Measurements from ENCODE around the gene CSH1. TPM values are rescaled to one million over a fixed set of nuclear protein-coding genes. Genes with fewer than 3 reads are reported as not detected.
A peak's percentile ranks its signal among the peaks of the same experiment; 100 is the strongest.
"Not testable (repeated sequence)": the region's sequence is repeated elsewhere in the genome, so short reads cannot be mapped to it uniquely, and the experiment has no call there.

The CSH1 gene
- total RNA-seq, 4 donors from 2014 or later: not detected

DNA sequence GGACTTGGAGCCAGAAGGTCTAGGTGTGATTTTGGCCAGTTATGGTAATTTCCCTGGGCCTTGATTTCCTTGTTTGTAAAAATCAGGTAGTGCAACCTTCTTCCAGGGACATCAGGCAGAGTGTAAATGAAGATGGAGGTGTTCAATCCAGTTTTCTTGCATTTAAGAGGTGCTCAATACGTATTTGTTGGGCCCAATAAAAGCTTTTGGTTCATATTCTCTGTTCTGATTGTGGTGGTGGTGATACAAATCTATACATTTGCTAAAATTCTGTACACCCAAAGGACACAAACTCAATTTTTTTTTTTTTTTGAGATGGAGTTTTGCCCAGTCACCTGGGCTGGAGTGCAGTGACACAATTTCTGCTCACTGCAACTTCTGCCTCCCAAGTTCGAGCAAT lies 29.8 kb upstream of the CSH1 start:
- intact Hi-C loops (cut with DNase I; ENCODE audit: low total_unique reads): no loop called here
- DNase-seq (ENCODE audit: low spot score in 2 of 2): no peak
- no peak overlapping the region for H3K4me3 ChIP-seq (ENCODE audit: low read depth, poor library complexity, severe bottlenecking)
- TF ChIP-seq POLR2A (IDR thresholded peaks at IDR 0.05): no peak
- TF ChIP-seq CTCF (IDR thresholded peaks at IDR 0.05): no peak
- 98% methylated on average over 2 of the region's 2 CpGs for WGBS, 2 donors

DNA sequence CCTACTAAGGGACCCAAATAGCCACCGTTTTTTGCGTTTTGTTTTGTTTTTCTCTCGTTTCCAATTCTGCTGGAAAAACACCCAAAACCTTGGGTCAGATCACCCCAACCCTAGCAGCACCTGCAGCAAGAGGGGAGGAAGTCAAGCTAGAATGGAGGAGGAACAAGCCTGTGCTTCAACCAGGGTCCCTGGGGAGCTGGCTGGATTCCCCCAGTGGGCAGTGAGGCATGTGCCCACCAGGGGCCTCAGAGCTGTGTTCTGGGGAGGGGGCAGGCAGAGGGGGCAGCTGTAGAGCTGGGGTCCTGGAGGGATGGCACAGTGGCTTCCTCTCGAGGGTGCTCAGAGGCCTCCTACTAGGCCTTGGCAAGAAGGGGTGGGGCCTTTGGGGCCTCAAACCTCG lies 29.2 kb upstream of the CSH1 start:
- TF ChIP-seq POLR2A (IDR thresholded peaks at IDR 0.05) (no peak), CTCF (IDR thresholded peaks at IDR 0.05) (no peak)
- intact Hi-C loops (cut with DNase I; ENCODE audit: low total_unique reads): no loop called here
- no peak overlapping the region for H3K4me3 ChIP-seq (ENCODE audit: low read depth, poor library complexity, severe bottlenecking)
- DNase-seq (ENCODE audit: low spot score in 2 of 2): no peak
- WGBS, 2 donors: 75 to 79% methylated on average over 5 of the region's 5 CpGs

DNA sequence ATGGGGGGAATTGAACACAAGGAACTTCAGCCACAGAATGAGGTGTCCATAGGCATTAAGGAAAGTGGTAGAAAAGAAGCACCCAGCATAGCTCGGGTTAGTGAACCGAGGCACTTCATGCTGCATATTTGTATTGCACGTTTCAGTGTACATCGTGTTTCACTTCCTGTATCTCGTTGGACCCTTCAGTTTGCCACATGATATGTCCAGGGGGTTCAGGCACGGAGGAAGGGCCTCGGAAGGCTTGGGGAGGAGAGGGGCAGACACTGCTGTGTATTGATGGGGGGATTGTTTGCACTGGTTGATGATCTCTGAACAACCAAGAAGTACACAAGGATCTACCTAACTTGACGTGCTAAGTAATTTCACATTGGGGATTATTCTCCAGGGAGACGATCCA lies 26.0 kb upstream of the CSH1 start:
- H3K4me3 ChIP-seq (ENCODE audit: low read depth, poor library complexity, severe bottlenecking); DNase-seq (ENCODE audit: low spot score in 2 of 2); intact Hi-C loops (cut with DNase I; ENCODE audit: low total_unique reads): not testable (repeated sequence)
- WGBS, 2 donors: 73 to 80% methylated on average over 9 of the region's 9 CpGs

DNA sequence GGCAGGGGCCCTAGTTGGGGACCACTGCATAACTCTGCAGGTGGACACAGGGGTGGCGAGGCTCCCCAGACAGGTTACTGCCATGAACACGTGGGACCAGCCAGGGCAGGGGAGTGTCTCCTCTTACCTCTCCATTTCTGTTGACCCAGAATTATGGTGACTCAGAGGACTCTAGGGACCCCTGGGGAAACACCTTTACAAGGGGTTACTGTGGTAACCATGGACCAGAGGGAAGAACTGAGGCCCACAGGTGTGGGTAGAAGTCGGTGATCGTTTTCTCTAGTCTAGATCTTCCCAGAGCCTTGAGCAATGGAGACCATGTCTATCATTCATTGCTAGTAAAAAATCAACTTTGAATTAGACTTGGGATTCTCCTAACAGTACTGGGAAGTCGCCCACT lies 24.4 kb upstream of the CSH1 start:
- WGBS, 2 donors: 93 to 94% methylated on average over 5 of the region's 5 CpGs
- H3K4me3 ChIP-seq (ENCODE audit: low read depth, poor library complexity, severe bottlenecking); DNase-seq (ENCODE audit: low spot score in 2 of 2); intact Hi-C loops (cut with DNase I; ENCODE audit: low total_unique reads): not testable (repeated sequence)

DNA sequence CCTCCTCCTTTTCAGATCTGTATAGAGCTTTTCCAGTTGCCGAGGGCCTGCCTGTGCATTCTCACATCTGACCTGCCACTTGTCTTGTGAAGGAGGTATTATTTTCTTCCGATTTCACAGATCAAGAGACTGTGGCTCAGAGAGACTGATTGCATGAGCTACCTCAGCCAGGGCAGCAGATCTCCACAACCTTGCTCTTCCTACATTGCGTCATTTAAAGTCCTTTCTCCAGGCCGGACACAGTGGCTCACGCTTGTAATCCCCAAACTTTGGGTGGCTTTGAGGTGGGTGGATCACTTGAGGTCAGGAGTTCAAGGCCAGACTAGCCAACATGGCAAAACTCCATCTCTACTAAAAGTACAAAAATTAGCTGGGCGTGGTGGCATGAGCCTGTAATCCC lies 23.7 kb upstream of the CSH1 start:
- DNase-seq (ENCODE audit: low spot score in 2 of 2); intact Hi-C loops (cut with DNase I; ENCODE audit: low total_unique reads); H3K4me3 ChIP-seq (ENCODE audit: low read depth, poor library complexity, severe bottlenecking): not testable (repeated sequence)
- 74 to 77% methylated on average over 6 of the region's 6 CpGs for WGBS, 2 donors

GRCh38 chr17:63919311-63919723 lies 22.9 kb upstream of the CSH1 start:
- H3K4me3 ChIP-seq (ENCODE audit: low read depth, poor library complexity, severe bottlenecking): no peak overlapping the region
- WGBS, 2 donors: 43 to 44% methylated on average over 8 of the region's 8 CpGs
- TF ChIP-seq POLR2A (IDR thresholded peaks at IDR 0.05) (no peak), CTCF (IDR thresholded peaks at IDR 0.05) (peak in 2 of 3 donors; percentile 35 to 95)
- DNase-seq (ENCODE audit: low spot score in 2 of 2): peak in 1 of 2 donors; percentile 47
- intact Hi-C loops (cut with DNase I; ENCODE audit: low total_unique reads): loop anchor here (10.0 kb wide), 3 partner anchors 105 to 365 kb away; partner anchors contain the start of genes ERN1 and ICAM2

DNA sequence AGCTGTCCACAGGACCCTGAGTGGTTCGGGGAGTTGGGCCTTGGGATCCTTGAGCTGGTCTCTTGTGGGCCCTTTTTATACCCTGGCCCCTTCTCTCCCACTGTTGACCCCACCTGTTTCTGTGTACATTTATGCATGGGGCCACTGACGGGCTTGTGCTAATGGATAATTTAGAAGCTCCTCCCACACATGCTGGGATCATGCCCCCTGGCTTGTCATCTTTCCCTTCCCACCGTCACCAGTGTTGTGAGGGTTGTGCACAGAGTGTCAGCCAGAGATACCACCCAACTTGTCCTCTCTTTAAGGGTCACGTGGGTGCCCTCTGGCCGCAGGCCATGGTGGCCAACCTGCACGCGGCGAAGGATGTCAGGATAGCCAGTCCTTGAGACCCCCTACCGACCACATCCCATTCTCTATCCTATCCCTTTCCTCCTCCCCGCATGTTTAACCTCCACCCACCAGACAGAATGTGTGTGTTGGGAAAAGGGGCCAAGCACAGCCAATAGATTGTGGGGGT lies 22.5 kb upstream of the CSH1 start, which contains the start of gene GH1:
TSS of gene GH1 (minus strand) at position 51 of the 517 bp plus-strand sequence. CDS start 63 bp downstream, outside the sequence.
- WGBS, 2 donors: 52 to 55% methylated on average over 10 of the region's 10 CpGs
- intact Hi-C loops (cut with DNase I; ENCODE audit: low total_unique reads): loop anchor here (10.0 kb wide), 3 partner anchors 106 to 366 kb away; partner anchors contain the start of genes ERN1 and ICAM2

GRCh38 chr17:63918305-63918704 lies 21.9 kb upstream of the CSH1 start:
- WGBS, 2 donors: 57 to 64% methylated on average over 10 of the region's 10 CpGs
- no peak for DNase-seq (ENCODE audit: low spot score in 2 of 2)
- intact Hi-C loops (cut with DNase I; ENCODE audit: low total_unique reads): loop anchor here (10.0 kb wide), 3 partner anchors 106 to 366 kb away; partner anchors contain the start of genes ERN1 and ICAM2
- TF ChIP-seq CTCF (IDR thresholded peaks at IDR 0.05) (no peak), POLR2A (IDR thresholded peaks at IDR 0.05) (no peak)
- no peak overlapping the region for H3K4me3 ChIP-seq (ENCODE audit: low read depth, poor library complexity, severe bottlenecking)

More for the DNA sequence above, 22.5 kb upstream of the CSH1 start, which contains the start of gene GH1:
- H3K4me3 ChIP-seq (ENCODE audit: low read depth, poor library complexity, severe bottlenecking); DNase-seq (ENCODE audit: low spot score in 2 of 2): not testable (repeated sequence)
